GM18907 (cell line): Measurements from ENCODE around the gene DHRS4.

Experiments
- ATAC-seq: cut with Tn5 transposase; IDR thresholded peaks from one replicate; pipeline ENCODE4 v1.9.1; 2021; ENCODE audit warnings: mild to moderate bottlenecking, moderate library complexity; ENCODE audit not compliant: unreplicated experiment

The DHRS4 gene

GRCh38 chr14:23953464-23954278 lies at the start of gene DHRS4:
TSS of gene DHRS4 (plus strand) at chr14:23953770. CDS start at chr14:23953789, 19 bp downstream.
- ATAC-seq, result peak; percentile 94

GRCh38 chr14:23910101-23910875 lies 43.3 kb upstream of the DHRS4 start:
- ATAC-seq, result peak; percentile 53

GRCh38 chr14:23910876-23911210 lies 42.7 kb upstream of the DHRS4 start:
- no peak for ATAC-seq

GRCh38 chr14:23915559-23915958 lies 38.0 kb upstream of the DHRS4 start:
- ATAC-seq, result no peak

GRCh38 chr14:23916004-23916403 lies 37.6 kb upstream of the DHRS4 start:
- ATAC-seq, result no peak

- no peak for ATAC-seq
These were observed 37.1 kb upstream of the DHRS4 start for GRCh38 chr14:23916446-23916845.

- ATAC-seq, result no peak
These were observed 31.0 kb upstream of the DHRS4 start for GRCh38 chr14:23922545-23922944.

GRCh38 chr14:23925523-23926075 lies 28.0 kb upstream of the DHRS4 start:
- no peak for ATAC-seq

- no peak for ATAC-seq
These were observed 27.0 kb upstream of the DHRS4 start for GRCh38 chr14:23926543-23926942.

- no peak for ATAC-seq
These were observed 24.4 kb upstream of the DHRS4 start for GRCh38 chr14:23929136-23929535.

GRCh38 chr14:23929822-23930294 lies 23.7 kb upstream of the DHRS4 start:
- ATAC-seq, result peak; percentile 49

- ATAC-seq, result no peak
These were observed 22.8 kb upstream of the DHRS4 start for GRCh38 chr14:23930742-23931141.

GRCh38 chr14:23931721-23932289 lies 21.8 kb upstream of the DHRS4 start:
- no peak for ATAC-seq

- no peak for ATAC-seq
These were observed 20.9 kb upstream of the DHRS4 start for GRCh38 chr14:23932639-23933038.

- ATAC-seq, result no peak
These were observed 20.3 kb upstream of the DHRS4 start for GRCh38 chr14:23933108-23933741.

- ATAC-seq, result no peak
These were observed 19.8 kb upstream of the DHRS4 start for GRCh38 chr14:23933742-23934128.

GRCh38 chr14:23935158-23935557 lies 18.4 kb upstream of the DHRS4 start:
- no peak for ATAC-seq

GRCh38 chr14:23936084-23936829 lies 17.3 kb upstream of the DHRS4 start:
- no peak for ATAC-seq

GRCh38 chr14:23937203-23937602 lies 16.4 kb upstream of the DHRS4 start:
- no peak for ATAC-seq

GRCh38 chr14:23938823-23939222 lies 14.7 kb upstream of the DHRS4 start:
- ATAC-seq, result no peak
